ENCODE measurements around the gene EML4. TPM values are rescaled to one million over a fixed set of nuclear protein-coding genes. Genes with fewer than 3 reads are reported as not detected.

Gene EML4
- total and polyA plus RNA-seq, 2 donors from 2014 or later = 13.0 to 53.6 TPM

DNA sequence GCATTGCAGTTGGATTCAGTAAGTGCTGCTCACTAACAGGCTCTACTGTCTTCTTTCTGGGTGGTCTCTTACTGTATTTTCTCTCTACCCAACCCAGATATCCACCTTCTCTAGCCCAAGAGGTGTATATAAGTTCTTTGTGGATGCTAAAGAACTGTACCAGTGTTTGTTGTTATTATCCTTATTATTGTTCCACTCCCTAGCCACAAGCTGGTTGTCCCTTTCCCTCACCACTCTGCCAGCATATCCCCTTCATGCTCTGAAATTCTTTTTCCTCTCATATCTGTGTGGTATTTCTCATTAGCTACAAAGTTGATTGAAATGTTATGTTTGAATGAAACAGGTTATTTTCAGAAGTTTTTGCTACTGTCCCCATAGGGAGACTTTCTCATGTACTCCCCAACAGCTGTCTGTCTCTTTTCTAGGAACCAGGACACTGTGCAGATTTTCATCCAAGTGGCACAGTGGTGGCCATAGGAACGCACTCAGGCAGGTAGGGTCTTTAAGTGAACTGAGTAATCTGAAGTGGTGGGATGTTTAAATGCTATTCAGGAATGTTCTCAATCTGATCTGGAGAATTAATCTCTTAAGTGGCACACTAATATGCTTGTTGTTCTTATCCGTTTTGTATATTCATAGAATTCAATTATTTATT, 135.0 kb downstream of the EML4 start:
- Histone ChIP-seq H3K27me3 (ENCODE audit: control insufficient read depth, insufficient read depth, low read length) (no peaks in the 10 kb centered on the region), H3K27ac (ENCODE audit: low read depth in 2 of 2, low read length in 2 of 2) (no peak overlapping the region), H3K4me1 (ENCODE audit: control insufficient read depth in 2 of 3, insufficient read depth in 2 of 3, low read depth in 1 of 3, low read length in 3 of 3) (no peaks in the 10 kb centered on the region), H3K36me3 (ENCODE audit: control insufficient read depth in 2 of 3, insufficient read depth in 3 of 3, low read length in 3 of 3) (peaks cover 4 to 15% (median 8%) of the 10 kb centered on the region in 3 donors), H3K9me3 (ENCODE audit: control insufficient read depth in 2 of 3, insufficient read depth in 1 of 3, low read length in 3 of 3) (no peaks in the 10 kb centered on the region), H3K4me3 (ENCODE audit: low read length in 3 of 3) (no peak overlapping the region), H3K9ac (ENCODE audit: low read length in 3 of 3) (no peak overlapping the region)
- TF ChIP-seq CTCF (IDR thresholded peaks at IDR 0.05; ENCODE audit: borderline replicate concordance, extremely low read depth, insufficient read depth) = no peak
- FAIRE-seq = no peak
- intact Hi-C loops (cut with DNase I) = no loop called here
- no peak for DNase-seq

GRCh38 chr2:42307180-42307579, 138.0 kb downstream of the EML4 start:
- H3K4me3 ChIP-seq (ENCODE audit: low read length in 3 of 3) = no peak overlapping the region
- H3K27me3 ChIP-seq (ENCODE audit: control insufficient read depth, insufficient read depth, low read length) = no peaks in the 10 kb centered on the region
- H3K27ac ChIP-seq (ENCODE audit: low read depth in 2 of 2, low read length in 2 of 2) = no peak overlapping the region
- H3K4me1 ChIP-seq (ENCODE audit: control insufficient read depth in 2 of 3, insufficient read depth in 2 of 3, low read depth in 1 of 3, low read length in 3 of 3) = no peaks in the 10 kb centered on the region
- H3K9ac ChIP-seq (ENCODE audit: low read length in 3 of 3) = no peak overlapping the region
- no peak for TF ChIP-seq CTCF (IDR thresholded peaks at IDR 0.05; ENCODE audit: borderline replicate concordance, extremely low read depth, insufficient read depth)
- DNase-seq (no peak), FAIRE-seq (no peak)
- peaks cover 4 to 15% (median 8%) of the 10 kb centered on the region in 3 donors for H3K36me3 ChIP-seq (ENCODE audit: control insufficient read depth in 2 of 3, insufficient read depth in 3 of 3, low read length in 3 of 3)
- intact Hi-C loops (cut with DNase I) = no loop called here
- H3K9me3 ChIP-seq (ENCODE audit: control insufficient read depth in 2 of 3, insufficient read depth in 1 of 3, low read length in 3 of 3) = no peaks in the 10 kb centered on the region

DNA sequence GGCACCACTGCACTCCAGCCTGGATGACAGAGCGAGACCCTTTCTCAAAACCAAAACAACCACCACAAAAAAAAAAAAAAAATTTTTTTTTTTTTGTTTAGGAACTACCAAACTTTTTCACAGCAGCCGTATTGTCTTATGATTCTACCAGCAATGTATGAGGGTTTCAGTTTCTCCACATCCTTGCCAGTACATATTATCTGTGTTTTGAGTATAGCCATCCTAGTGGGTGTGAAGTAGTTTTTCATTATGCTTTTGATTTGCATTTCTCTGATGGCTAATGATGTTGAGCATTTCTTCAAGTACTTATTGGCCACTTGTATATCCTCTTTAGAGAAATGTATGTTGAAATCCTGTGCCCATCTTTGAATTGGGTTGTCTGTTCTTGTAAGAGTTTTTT, 140.2 kb downstream of the EML4 start:
- Histone ChIP-seq H3K27ac (ENCODE audit: low read depth in 2 of 2, low read length in 2 of 2) (no peak overlapping the region), H3K9me3 (ENCODE audit: control insufficient read depth in 2 of 3, insufficient read depth in 1 of 3, low read length in 3 of 3) (no peaks in the 10 kb centered on the region), H3K36me3 (ENCODE audit: control insufficient read depth in 2 of 3, insufficient read depth in 3 of 3, low read length in 3 of 3) (peaks cover 0 to 3% (median 0%) of the 10 kb centered on the region in 3 donors), H3K9ac (ENCODE audit: low read length in 3 of 3) (no peak overlapping the region), H3K4me1 (ENCODE audit: control insufficient read depth in 2 of 3, insufficient read depth in 2 of 3, low read depth in 1 of 3, low read length in 3 of 3) (no peaks in the 10 kb centered on the region), H3K4me3 (ENCODE audit: low read length in 3 of 3) (no peak overlapping the region), H3K27me3 (ENCODE audit: control insufficient read depth, insufficient read depth, low read length) (no peaks in the 10 kb centered on the region)
- intact Hi-C loops (cut with DNase I) = no loop called here
- DNase-seq (no peak), FAIRE-seq (no peak)
- TF ChIP-seq CTCF (IDR thresholded peaks at IDR 0.05; ENCODE audit: borderline replicate concordance, extremely low read depth, insufficient read depth) = no peak
